SIG-M5 (cell line): ENCODE measurements around the gene LRRC8D.
"Not testable (repeated sequence)": the region's sequence is repeated elsewhere in the genome, so short reads cannot be mapped to it uniquely, and the experiment has no call there.

Experiments
- DNase-seq: peaks from one replicate; lab custom pipeline; 2025; lab: John Stamatoyannopoulos, UW

The LRRC8D gene

GRCh38 chr1:89820422-89821321 is at the start of gene LRRC8D:
Gene LRRC8D, plus strand, starts transcription at chr1:89821032. Its CDS starts 112,037 bp downstream, at chr1:89933069.
- no peak for DNase-seq

DNA sequence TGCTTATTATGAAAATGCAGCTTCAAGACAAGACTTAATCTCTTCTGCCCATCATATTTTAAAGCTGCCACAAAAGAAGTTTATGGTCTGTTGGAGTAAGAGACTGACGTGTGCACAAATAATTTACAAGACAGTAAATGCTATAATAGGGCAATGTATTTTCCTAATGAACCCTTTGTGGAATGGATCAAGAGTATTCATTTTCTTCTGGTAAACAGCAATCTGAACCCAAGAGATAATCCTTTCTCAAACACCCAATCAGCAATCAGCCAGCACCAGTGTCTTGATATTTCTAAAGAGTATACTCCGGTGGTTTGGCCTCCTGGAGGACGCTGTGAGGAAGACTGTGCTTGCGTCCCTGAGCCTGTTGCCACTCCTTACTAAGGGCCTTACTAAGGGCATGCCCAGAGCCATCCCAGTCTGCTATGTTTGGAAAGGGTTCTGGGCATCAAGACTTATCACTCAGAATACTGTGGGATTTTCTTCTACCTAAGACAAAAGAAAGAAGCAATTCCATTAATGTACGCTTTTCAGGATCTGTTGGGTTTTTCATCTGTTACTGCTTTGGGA is 48.8 kb upstream of the LRRC8D start:
- DNase-seq = no peak

- DNase-seq = not testable (repeated sequence)
Observed at GRCh38 chr1:89776104-89776503, 44.7 kb upstream of the LRRC8D start.

DNA sequence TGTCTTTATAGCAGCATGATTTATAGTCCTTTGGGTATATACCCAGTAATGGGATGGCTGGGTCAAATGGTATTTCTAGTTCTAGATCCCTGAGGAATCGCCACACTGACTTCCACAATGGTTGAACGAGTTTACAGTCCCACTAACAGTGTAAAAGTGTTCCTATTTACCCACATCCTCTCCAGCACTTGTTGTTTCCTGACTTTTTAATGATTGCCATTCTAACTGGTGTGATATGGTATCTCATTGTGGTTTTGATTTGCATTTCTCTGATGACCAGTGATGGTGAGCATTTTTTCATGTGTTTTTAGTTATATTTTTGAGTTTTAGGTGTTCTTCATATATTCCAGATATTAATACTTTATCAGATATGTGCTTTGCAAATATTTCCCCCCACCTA is 43.6 kb upstream of the LRRC8D start:
- DNase-seq = not testable (repeated sequence)

- DNase-seq = no peak
Observed at GRCh38 chr1:89779151-89779940, 41.5 kb upstream of the LRRC8D start.

- DNase-seq = no peak
Observed at GRCh38 chr1:89780721-89781120, 40.1 kb upstream of the LRRC8D start.

- DNase-seq = no peak
Observed at GRCh38 chr1:89781494-89782126, 39.2 kb upstream of the LRRC8D start.

- DNase-seq = no peak
Observed at GRCh38 chr1:89786628-89787214, 34.1 kb upstream of the LRRC8D start.

DNA sequence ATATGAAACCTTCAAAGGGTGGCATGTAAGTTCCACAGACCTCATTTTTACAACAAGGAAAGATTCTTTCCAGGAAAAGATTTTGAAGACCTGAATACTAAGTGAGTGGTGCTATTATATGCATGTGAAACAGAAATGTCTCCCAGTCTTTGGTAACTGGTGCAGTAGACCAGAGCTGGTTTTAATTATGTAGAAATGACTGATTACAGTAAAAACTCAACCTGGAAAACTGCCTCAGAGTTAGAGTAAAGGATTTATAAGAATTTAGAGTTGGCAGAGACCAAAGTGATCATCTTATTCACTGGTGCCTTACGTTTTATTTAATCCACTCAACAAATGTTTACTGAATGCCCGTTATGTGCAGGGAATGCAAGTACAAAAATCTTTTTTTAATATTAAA is 30.2 kb upstream of the LRRC8D start:
- no peak for DNase-seq

GRCh38 chr1:89791064-89791726 is 29.6 kb upstream of the LRRC8D start:
- DNase-seq = no peak

DNA sequence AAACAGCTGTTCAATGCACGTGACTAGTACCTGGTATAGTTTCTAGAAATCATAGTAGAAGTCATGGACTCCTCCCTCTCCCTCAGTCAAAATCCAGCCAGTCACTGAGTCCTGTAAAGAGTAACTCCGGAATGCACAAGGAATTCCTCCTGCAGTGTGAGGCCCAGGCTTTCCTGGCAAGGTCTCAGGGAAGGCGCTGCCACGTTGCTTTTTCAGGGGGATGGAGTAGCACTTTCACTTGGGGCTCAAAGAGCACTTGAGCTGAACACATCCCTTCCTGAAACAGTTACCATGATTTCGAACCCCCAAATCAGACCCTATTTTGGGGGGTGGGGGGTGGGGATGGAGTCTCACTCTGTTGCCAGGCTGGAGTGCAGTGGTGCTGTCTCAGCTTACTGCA is 26.4 kb upstream of the LRRC8D start:
- no peak for DNase-seq

DNA sequence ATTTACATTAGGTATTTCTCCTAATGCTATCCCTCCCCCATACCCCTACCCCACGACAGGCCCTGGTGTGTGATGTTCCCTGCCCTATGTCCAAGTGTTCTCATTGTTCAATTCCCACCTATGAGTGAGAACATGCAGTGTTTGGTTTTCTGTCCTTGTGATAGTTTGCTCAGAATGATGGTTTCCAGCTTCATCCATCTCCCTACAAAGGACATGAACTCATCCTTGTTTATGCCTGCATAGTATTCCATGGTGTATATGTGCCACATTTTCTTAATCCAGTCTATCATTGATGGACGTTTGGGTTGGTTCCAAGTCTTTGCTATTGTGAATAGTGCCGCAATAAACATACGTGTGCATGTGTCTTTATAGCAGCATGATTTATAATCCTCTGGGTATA is 25.3 kb upstream of the LRRC8D start:
- DNase-seq = not testable (repeated sequence)

DNA sequence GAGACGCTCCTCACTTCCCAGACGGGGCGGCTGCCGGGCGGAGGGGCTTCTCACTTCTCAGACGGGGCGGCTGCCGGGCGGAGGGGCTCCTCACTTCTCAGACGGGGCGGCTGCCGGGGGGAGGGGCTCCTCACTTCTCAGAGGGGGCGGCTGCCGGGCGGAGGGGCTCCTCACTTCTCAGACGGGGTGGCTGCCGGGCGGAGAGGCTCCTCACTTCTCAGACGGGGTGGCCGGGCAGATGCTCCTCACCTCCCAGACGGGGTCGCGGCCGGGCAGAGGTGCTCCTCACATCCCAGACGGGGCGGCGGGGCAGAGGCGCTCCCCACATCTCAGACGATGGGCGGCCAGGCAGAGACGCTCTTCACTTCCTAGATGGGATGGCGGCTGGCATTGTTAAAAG is 23.0 kb upstream of the LRRC8D start:
- not testable (repeated sequence) for DNase-seq

GRCh38 chr1:89799495-89799894 is 21.3 kb upstream of the LRRC8D start:
- no peak for DNase-seq

- DNase-seq = no peak
Observed at GRCh38 chr1:89800022-89800655, 20.7 kb upstream of the LRRC8D start.

- no peak for DNase-seq
Observed at GRCh38 chr1:89800718-89801117, 20.1 kb upstream of the LRRC8D start.

DNA sequence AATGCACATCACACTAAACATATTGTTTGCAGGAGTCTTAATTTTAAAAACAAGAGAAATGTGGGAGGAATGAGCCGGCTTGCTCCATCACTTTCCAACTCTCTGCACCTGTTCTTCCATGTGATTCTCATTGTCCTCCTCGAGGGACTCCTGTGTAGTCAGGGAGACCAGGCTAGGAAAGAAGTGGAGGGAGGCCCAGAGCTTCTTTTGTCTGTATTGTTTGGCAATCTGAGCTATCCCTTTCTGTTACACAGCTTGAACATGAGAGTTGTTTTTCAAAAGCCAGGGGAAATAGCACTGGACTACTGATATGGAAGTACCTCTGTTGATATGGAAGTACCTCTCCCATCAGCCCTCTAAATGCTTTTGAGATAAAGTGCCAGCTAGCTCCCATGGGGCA is 18.8 kb upstream of the LRRC8D start:
- DNase-seq = no peak

GRCh38 chr1:89802841-89803240 is 18.0 kb upstream of the LRRC8D start:
- DNase-seq = no peak

DNA sequence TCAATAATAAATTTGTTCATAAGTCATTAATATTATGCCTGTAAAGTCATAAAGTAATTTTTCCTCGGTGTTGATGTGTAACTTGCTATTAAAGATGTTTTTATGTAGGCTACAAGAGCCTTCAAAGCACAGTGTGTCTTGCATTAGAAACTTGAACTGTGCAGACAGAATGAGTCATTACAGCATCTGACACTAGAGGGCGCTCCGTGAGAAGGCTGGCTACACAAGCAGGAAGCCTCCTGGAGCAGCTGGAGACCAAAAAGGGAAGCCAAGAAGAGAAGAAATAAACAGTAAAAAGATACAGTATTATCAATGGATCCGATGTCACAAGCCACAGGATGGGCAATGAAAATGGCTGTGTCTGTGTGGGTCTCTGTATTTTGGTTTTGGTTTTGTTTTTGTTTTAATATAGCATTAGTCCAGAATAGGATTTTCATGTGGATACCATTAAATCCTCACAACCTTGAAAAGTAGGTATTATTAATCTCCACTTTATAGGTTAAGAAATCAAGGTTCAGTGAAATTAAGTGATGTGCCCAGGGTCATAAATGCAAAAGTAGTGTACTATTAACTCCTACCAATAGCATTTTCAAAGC is 16.1 kb upstream of the LRRC8D start:
- DNase-seq = peak; percentile 39

DNA sequence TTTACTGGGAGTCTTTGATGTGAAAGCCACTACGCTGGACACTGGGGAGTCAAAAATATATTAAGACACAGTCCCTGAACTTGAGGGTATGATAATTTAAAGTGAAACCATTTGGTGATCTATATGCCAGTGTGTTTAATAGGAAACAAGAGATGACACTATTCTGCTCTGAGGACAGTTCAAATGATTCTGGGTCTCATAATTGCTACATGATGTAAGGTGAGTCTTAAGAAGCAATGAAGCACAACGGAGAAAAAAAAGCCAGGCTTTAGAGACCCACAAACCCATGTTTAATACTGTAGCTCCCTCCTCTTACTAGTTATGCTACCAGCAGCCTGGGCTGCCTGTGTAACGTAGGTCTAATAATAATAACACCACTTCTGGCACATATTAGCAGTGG is 14.2 kb upstream of the LRRC8D start:
- no peak for DNase-seq
